Astrocyte (in vitro differentiated cells and primary cell): Measurements from ENCODE around the gene ARF1. TPM values are rescaled to one million over a fixed set of nuclear protein-coding genes. Genes with fewer than 3 reads are reported as not detected.

Source experiments
- DNase-seq: peaks from one replicate; pipeline ENCODE4 v3.0.0-alpha.2; 2010; ENCODE audit warnings: low read depth
- FAIRE-seq: peaks from 2 replicates; lab custom pipeline; 2011; peaks lifted over from hg19 to GRCh38; lab: Jason Lieb, UNC
- H2AFZ ChIP-seq: 2 replicates; pipeline ENCODE4 v1.6.0; 2012; ENCODE audit warnings: low read depth, low read length, inconsistent platforms
- H3K27ac ChIP-seq: 2 replicates; pipeline ENCODE4 v1.5.1; 2011; ENCODE audit warnings: low read depth, low read length, inconsistent platforms
- H3K27me3 ChIP-seq: 2 replicates; pipeline ENCODE4 v1.6.0; 2011; ENCODE audit warnings: low read length, inconsistent platforms; ENCODE audit not compliant: insufficient read depth
- H3K36me3 ChIP-seq: 2 replicates; pipeline ENCODE4 v1.5.1; 2011; ENCODE audit warnings: low read length, inconsistent platforms; ENCODE audit not compliant: insufficient read depth
- H3K4me1 ChIP-seq: 2 replicates; pipeline ENCODE4 v1.5.1; 2011; ENCODE audit warnings: low read length, inconsistent platforms; ENCODE audit not compliant: insufficient read depth
- H3K4me2 ChIP-seq: 2 replicates; pipeline ENCODE4 v1.6.0; 2012; ENCODE audit warnings: low read length, inconsistent platforms
- H3K4me3 ChIP-seq: 2 replicates; pipeline ENCODE4 v1.5.1; 2011; ENCODE audit warnings: low read depth, mild to moderate bottlenecking, low read length, inconsistent platforms; ENCODE audit not compliant: insufficient read depth
- H3K79me2 ChIP-seq: 2 replicates; pipeline ENCODE4 v1.6.0; 2012; ENCODE audit warnings: mild to moderate bottlenecking, low read length, inconsistent platforms; ENCODE audit not compliant: insufficient read depth
- H3K9ac ChIP-seq: 2 replicates; pipeline ENCODE4 v1.6.0; 2012; ENCODE audit warnings: mild to moderate bottlenecking, low read length, inconsistent platforms
- H3K9me3 ChIP-seq: 2 replicates; pipeline ENCODE4 v1.5.1; 2012; ENCODE audit warnings: low read depth, mild to moderate bottlenecking, low read length, inconsistent platforms; ENCODE audit not compliant: insufficient read depth
- H4K20me1 ChIP-seq: 2 replicates; pipeline ENCODE4 v1.6.0; 2012; ENCODE audit warnings: low read length, inconsistent platforms; ENCODE audit not compliant: insufficient read depth
- H3K27ac Mint-ChIP-seq: one replicate; pipeline ENCODE4 v1.8.0; 2021; ENCODE audit warnings: mild to moderate bottlenecking, mixed read lengths; ENCODE audit not compliant: unreplicated experiment
- H3K27me3 Mint-ChIP-seq: one replicate; pipeline ENCODE4 v1.8.0; 2021; ENCODE audit warnings: low read depth, mixed read lengths; ENCODE audit not compliant: unreplicated experiment
- H3K36me3 Mint-ChIP-seq: one replicate; pipeline ENCODE4 v1.8.0; 2021; ENCODE audit warnings: low read depth, mixed read lengths; ENCODE audit not compliant: unreplicated experiment
- H3K4me1 Mint-ChIP-seq: one replicate; pipeline ENCODE4 v1.8.0; 2021; ENCODE audit warnings: low read depth, mixed read lengths; ENCODE audit not compliant: unreplicated experiment
- H3K4me3 Mint-ChIP-seq: one replicate; pipeline ENCODE4 v1.8.0; 2021; ENCODE audit warnings: mild to moderate bottlenecking, moderate library complexity, mixed read lengths; ENCODE audit not compliant: unreplicated experiment
- H3K9me3 Mint-ChIP-seq: one replicate; pipeline ENCODE4 v1.8.0; 2021; ENCODE audit warnings: mild to moderate bottlenecking, mixed read lengths; ENCODE audit not compliant: unreplicated experiment
- CTCF ChIP-seq: IDR thresholded peaks from 2 replicates; pipeline ENCODE4 v1.5.1; 2011; ENCODE audit warnings: low read depth, mild to moderate bottlenecking, inconsistent platforms, low read length, moderate library complexity; ENCODE audit not compliant: insufficient read depth
- EZH2 ChIP-seq: IDR thresholded peaks from 2 replicates; pipeline ENCODE4 v1.6.1; 2012; ENCODE audit warnings: mild to moderate bottlenecking, low read length, inconsistent platforms; ENCODE audit not compliant: insufficient read depth
- total RNA-seq: library from RNA; stranded (reverse); gene quantifications from 2 replicates; pipeline ENCODE4 v1.2.1, GENCODE V29; 2021

ARF1 gene
- total RNA-seq, 1 donor from 2014 or later: 431 TPM

DNA sequence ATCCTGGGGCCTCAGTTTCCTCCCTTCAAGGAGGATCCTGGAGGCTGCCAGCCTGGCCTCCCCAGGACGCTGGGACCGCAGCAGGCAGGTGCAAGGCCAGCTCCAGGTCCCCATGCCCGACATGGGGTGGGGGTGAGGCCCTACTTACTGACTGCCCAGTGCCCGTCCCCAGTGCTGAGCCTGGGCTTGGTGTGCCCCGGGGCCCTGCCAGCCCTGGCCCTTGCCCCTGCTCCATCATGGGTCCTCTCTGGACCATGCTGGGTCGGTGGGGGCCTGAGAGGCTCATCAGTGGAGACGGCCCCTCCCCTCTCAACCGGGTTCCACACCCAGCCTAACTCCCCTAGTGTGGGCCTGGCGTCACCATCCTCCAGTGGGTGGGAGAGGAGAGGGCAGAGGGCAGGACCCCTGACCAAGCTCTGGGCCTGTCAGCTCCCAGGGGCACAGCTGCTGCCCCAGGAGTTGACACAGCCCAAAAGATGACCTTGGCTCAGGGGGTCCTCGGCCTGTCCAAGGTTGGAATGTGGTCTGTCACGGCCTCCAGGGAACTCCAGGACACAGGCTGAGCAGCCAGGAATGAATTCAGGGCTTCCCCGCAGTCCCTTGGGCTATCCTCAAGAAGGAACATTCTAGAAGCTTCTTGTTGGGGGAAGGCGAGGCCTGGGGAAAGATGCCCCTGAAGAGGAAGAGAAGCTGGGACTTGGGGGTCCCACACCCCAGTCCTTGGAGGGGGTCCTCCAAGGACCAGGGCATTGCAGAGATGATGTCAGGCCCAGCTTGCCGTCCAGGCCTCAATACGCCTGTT is 17.6 kb upstream of the ARF1 start:
- Histone ChIP-seq H3K27me3 (peaks cover 10% of the 10 kb centered on the region), H3K36me3 (no peaks in the 10 kb centered on the region), H2AFZ (no peak overlapping the region), H3K4me1 (peaks cover 3% of the 10 kb centered on the region), H3K4me2 (no peak overlapping the region), H4K20me1 (no peaks in the 10 kb centered on the region), H3K9ac (no peak overlapping the region), H3K79me2 (no peaks in the 10 kb centered on the region), H3K27ac (no peak overlapping the region), H3K4me3 (no peak overlapping the region), H3K9me3 (no peaks in the 10 kb centered on the region)
- no peak for DNase-seq
- H3K27ac Mint-ChIP-seq: no peak overlapping the region
- no peaks in the 10 kb centered on the region for H3K36me3 Mint-ChIP-seq
- H3K9me3 Mint-ChIP-seq: no peaks in the 10 kb centered on the region
- peaks cover 35% of the 10 kb centered on the region for H3K27me3 Mint-ChIP-seq
- H3K4me3 Mint-ChIP-seq: no peak overlapping the region
- TF ChIP-seq EZH2: no peak
- TF ChIP-seq CTCF: no peak
- FAIRE-seq: no peak
- no peaks in the 10 kb centered on the region for H3K4me1 Mint-ChIP-seq

GRCh38 chr1:228065543-228066347 is 16.8 kb upstream of the ARF1 start:
- Histone ChIP-seq H3K27me3 (peaks cover 5% of the 10 kb centered on the region), H3K4me1 (no peaks in the 10 kb centered on the region), H3K4me2 (no peak overlapping the region), H4K20me1 (no peaks in the 10 kb centered on the region), H3K79me2 (no peaks in the 10 kb centered on the region), H3K9ac (no peak overlapping the region), H3K9me3 (no peaks in the 10 kb centered on the region), H3K27ac (no peak overlapping the region), H3K36me3 (no peaks in the 10 kb centered on the region), H3K4me3 (no peak overlapping the region), H2AFZ (no peak overlapping the region)
- no peak for TF ChIP-seq EZH2
- no peak for TF ChIP-seq CTCF
- Mint-ChIP-seq H3K9me3 (no peaks in the 10 kb centered on the region), H3K36me3 (no peaks in the 10 kb centered on the region), H3K27ac (no peak overlapping the region), H3K4me3 (no peak overlapping the region), H3K27me3 (peaks cover 31% of the 10 kb centered on the region), H3K4me1 (no peaks in the 10 kb centered on the region)
- no peak for DNase-seq
- no peak for FAIRE-seq
